Loucy (cell line): ENCODE results near the gene DCTN2.
"Not testable (repeated sequence)": the region's sequence is repeated elsewhere in the genome, so short reads cannot be mapped to it uniquely, and the experiment has no call there.

ENCODE experiments used
- H2AFZ ChIP-seq: fragments of 200-600 bp; sonication (generic); 2 replicates; pipeline ENCODE4 v1.6.0; 2016; ENCODE audit warnings: antibody characterized with exemption, mild to moderate bottlenecking, low read length, moderate library complexity
- H3F3A ChIP-seq: fragments of 200-600 bp; 2 replicates; pipeline ENCODE4 v1.6.0; 2016; ENCODE audit warnings: antibody characterized with exemption, low read depth, mild to moderate bottlenecking
- H3K27me3 ChIP-seq: fragments of 200-600 bp; sonication (generic); 2 replicates; pipeline ENCODE4 v1.6.1; 2014; ENCODE audit warnings: low read length, mild to moderate bottlenecking; ENCODE audit not compliant: insufficient read depth, poor library complexity, severe bottlenecking
- H3K36me3 ChIP-seq: fragments of 200-600 bp; sonication (generic); 2 replicates; pipeline ENCODE4 v1.6.1; 2016; ENCODE audit warnings: low read length; ENCODE audit not compliant: insufficient read depth
- H3K4me1 ChIP-seq: fragments of 200-600 bp; sonication (generic); 2 replicates; pipeline ENCODE4 v1.5.1; 2014; ENCODE audit warnings: low read length, mild to moderate bottlenecking; ENCODE audit not compliant: insufficient read depth, poor library complexity, severe bottlenecking
- H3K4me2 ChIP-seq: fragments of 200-600 bp; sonication (generic); 2 replicates; pipeline ENCODE4 v1.6.0; 2014; ENCODE audit warnings: antibody characterized with exemption, low read length, low read depth, mild to moderate bottlenecking; ENCODE audit not compliant: poor library complexity, severe bottlenecking
- H3K4me3 ChIP-seq: fragments of 200-600 bp; sonication (generic); 2 replicates; pipeline ENCODE4 v1.5.1; 2014; ENCODE audit warnings: low read length, mild to moderate bottlenecking, mixed read lengths; ENCODE audit not compliant: poor library complexity, severe bottlenecking
- H3K79me2 ChIP-seq: fragments of 200-600 bp; sonication (generic); 2 replicates; pipeline ENCODE4 v1.6.1; 2014; ENCODE audit warnings: low read length; ENCODE audit not compliant: insufficient read depth
- H3K9ac ChIP-seq: fragments of 200-600 bp; sonication (generic); 2 replicates; pipeline ENCODE4 v1.6.0; 2014; ENCODE audit warnings: mild to moderate bottlenecking, low read depth, low read length, moderate library complexity; ENCODE audit not compliant: poor library complexity, severe bottlenecking
- H3K9me2 ChIP-seq: fragments of 200-600 bp; sonication (generic); replicated peaks from 2 replicates; pipeline ENCODE4 v1.6.1; 2016; ENCODE audit warnings: low read depth, low read length, mixed read lengths
- H3K9me3 ChIP-seq: fragments of 200-600 bp; sonication (generic); 2 replicates; pipeline ENCODE4 v1.6.1; 2014; ENCODE audit warnings: mild to moderate bottlenecking, antibody characterized with exemption, low read length, low read depth; ENCODE audit not compliant: insufficient read depth
- H4K20me1 ChIP-seq: fragments of 200-600 bp; sonication (generic); 2 replicates; pipeline ENCODE4 v1.6.0; 2014; ENCODE audit warnings: antibody characterized with exemption, low read length, mild to moderate bottlenecking; ENCODE audit not compliant: insufficient read depth, poor library complexity, severe bottlenecking
- EZH2phosphoT487 ChIP-seq: fragments of 200-600 bp; IDR thresholded peaks from 2 replicates; pipeline ENCODE4 v1.6.1; 2018; ENCODE audit warnings: antibody characterized with exemption, mild to moderate bottlenecking, moderate library complexity, borderline replicate concordance
- TF ChIP-seq, protein P1 (sequence below): fragments of 200-600 bp; sonication (generic); conservative IDR thresholded peaks from 2 replicates; pipeline ENCODE4 v1.5.1; 2014; ENCODE audit warnings: mild to moderate bottlenecking, antibody characterized with exemption, low read length

DCTN2 gene

DNA sequence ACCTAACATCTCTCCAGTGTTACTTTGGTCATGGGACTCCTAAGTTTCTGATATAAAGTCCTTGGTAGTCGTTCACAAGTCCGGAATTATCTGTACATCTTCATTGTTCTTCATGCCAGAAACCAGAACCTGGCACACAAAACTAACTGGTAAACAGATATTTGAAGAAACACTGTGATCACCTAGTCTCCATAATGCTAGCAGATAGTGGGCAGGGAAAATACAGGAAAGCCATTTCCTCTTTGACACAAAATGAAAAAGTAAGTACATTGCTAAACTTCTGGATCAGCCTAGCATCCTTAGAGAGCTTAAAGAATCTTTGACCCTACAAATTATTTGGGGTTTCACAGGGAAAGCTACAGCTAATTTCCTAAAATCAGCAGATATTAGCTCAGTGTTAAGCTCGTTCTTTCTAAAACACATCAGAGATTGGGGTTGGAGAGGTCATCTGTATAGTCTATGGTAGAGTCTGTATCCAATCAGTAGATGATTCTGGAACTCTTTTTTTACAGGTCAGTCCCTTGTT, 31.5 kb downstream of the DCTN2 start:
- Histone ChIP-seq H3K79me2 (peaks cover 31% of the 10 kb centered on the region), H4K20me1 (peaks cover 35% of the 10 kb centered on the region), H3K27me3 (no peaks in the 10 kb centered on the region), H3K4me2 (no peak overlapping the region), H3K9ac (no peak overlapping the region), H3K9me2 (no peaks in the 10 kb centered on the region), H2AFZ (no peak overlapping the region), H3K9me3 (no peaks in the 10 kb centered on the region), H3K36me3 (peaks cover 74% of the 10 kb centered on the region), H3K4me1 (peaks cover 15% of the 10 kb centered on the region), H3K4me3 (no peak overlapping the region), H3F3A (no peaks in the 10 kb centered on the region; the same call in 1 of the 2 replicates)
- no peak for TF ChIP-seq EZH2phosphoT487
- TF ChIP-seq, protein P1, sequence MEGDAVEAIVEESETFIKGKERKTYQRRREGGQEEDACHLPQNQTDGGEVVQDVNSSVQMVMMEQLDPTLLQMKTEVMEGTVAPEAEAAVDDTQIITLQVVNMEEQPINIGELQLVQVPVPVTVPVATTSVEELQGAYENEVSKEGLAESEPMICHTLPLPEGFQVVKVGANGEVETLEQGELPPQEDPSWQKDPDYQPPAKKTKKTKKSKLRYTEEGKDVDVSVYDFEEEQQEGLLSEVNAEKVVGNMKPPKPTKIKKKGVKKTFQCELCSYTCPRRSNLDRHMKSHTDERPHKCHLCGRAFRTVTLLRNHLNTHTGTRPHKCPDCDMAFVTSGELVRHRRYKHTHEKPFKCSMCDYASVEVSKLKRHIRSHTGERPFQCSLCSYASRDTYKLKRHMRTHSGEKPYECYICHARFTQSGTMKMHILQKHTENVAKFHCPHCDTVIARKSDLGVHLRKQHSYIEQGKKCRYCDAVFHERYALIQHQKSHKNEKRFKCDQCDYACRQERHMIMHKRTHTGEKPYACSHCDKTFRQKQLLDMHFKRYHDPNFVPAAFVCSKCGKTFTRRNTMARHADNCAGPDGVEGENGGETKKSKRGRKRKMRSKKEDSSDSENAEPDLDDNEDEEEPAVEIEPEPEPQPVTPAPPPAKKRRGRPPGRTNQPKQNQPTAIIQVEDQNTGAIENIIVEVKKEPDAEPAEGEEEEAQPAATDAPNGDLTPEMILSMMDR: no peak

DNA sequence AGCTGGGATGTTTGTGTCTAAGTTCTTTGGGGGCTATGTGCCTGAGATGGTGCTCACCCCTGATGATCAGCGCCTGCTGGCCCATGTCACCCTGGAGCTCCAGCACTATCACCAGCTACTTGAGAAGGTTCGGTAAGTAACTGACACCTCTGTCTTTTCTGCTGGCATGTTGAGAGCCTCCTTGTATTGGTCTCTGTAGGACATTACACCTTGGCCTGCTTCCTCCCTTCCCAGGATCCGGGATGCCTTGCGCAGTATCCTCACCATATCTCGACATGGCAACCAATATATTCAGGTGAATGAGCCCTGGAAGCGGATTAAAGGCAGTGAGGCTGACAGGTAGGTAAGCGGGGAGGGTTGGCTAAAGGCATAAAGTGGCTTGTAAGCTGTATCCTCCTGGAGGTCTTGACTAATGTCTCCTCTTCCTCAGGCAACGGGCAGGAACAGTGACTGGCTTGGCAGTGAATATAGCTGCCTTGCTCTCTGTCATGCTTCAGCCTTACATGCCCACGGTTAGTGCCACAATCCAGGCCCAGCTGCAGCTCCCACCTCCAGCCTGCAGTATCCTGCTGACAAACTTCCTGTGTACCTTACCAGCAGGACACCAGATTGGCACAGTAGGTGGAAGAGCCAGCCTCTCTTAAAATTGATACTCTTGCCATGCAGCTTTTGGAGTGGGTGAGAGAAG, 32.1 kb downstream of the DCTN2 start:
- H3K4me2 ChIP-seq: no peak overlapping the region
- no peaks in the 10 kb centered on the region; the same call in 1 of the 2 replicates for H3F3A ChIP-seq
- H3K79me2 ChIP-seq: peaks cover 28% of the 10 kb centered on the region
- no peak overlapping the region for H2AFZ ChIP-seq
- H3K9ac ChIP-seq: no peak overlapping the region
- H3K4me3 ChIP-seq: no peak overlapping the region
- no peaks in the 10 kb centered on the region for H3K27me3 ChIP-seq
- no peaks in the 10 kb centered on the region for H3K9me3 ChIP-seq
- H3K4me1 ChIP-seq: peaks cover 15% of the 10 kb centered on the region
- no peaks in the 10 kb centered on the region for H3K9me2 ChIP-seq
- peaks cover 32% of the 10 kb centered on the region for H4K20me1 ChIP-seq
- H3K36me3 ChIP-seq: peaks cover 80% of the 10 kb centered on the region
- TF ChIP-seq EZH2phosphoT487: no peak
- TF ChIP-seq, protein P1: no peak

DNA sequence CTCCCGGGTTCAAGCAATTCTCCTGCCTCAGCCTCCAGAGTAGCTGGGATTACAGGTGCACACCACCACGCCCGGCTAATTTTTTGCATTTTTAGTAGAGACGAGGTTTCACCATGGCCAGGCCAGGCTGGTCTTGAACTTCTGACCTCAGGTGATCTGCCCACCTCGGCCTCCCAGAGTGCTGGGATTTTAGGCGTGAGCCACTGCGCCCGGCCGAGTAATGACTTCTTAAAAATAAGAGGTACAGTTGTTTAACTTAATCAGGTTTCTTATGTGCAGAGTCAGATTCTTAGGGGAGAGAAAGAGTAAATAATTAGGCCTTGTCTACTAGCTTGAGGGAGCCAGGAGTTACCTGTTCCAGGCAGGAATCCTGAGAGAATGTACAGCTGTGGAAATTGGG, 32.7 kb downstream of the DCTN2 start:
- not testable (repeated sequence) for H2AFZ ChIP-seq, H3F3A ChIP-seq, H3K9me3 ChIP-seq, H3K27me3 ChIP-seq, H3K4me3 ChIP-seq, H3K9me2 ChIP-seq, H3K9ac ChIP-seq, H3K4me2 ChIP-seq
- Histone ChIP-seq H4K20me1 (peaks cover 26% of the 10 kb centered on the region), H3K79me2 (peaks cover 22% of the 10 kb centered on the region), H3K36me3 (peaks cover 85% of the 10 kb centered on the region), H3K4me1 (peaks cover 13% of the 10 kb centered on the region)

DNA sequence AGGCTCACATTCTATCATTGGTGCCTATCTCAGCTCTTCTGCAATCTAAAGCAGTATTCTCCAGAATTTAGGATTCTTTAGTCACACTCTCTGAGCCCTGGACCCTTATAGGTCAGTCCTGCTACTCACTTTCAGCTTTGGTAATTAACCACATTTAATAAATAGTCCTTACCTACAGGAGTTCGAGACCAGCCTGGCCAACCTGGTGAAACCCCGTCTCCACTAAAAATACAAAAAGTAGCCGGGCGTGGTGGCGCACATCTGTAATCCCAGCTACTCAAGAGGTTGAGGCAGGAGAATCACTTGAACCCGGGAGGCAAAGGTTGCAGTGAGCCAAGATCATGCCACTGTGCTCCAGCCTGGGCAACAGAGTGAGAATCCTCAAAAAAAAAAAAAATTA, 33.3 kb downstream of the DCTN2 start:
- H3K9ac ChIP-seq, H2AFZ ChIP-seq, H3K9me2 ChIP-seq, H3K9me3 ChIP-seq, H3K4me3 ChIP-seq, H3K4me2 ChIP-seq, H3F3A ChIP-seq, H3K27me3 ChIP-seq, H3K4me1 ChIP-seq: not testable (repeated sequence)
- Histone ChIP-seq H4K20me1 (peaks cover 20% of the 10 kb centered on the region), H3K36me3 (peaks cover 91% of the 10 kb centered on the region), H3K79me2 (peaks cover 16% of the 10 kb centered on the region)
